NCI-H82 (cell line): ENCODE data around the gene SHMT2.
"Not testable (repeated sequence)": the region's sequence is repeated elsewhere in the genome, so short reads cannot be mapped to it uniquely, and the experiment has no call there.

Source experiments
- DNase-seq: peaks from one replicate; lab custom pipeline; 2025; lab: John Stamatoyannopoulos, UW

Gene SHMT2

GRCh38 chr12:57266681-57267080 is 37.2 kb downstream of the SHMT2 start:
- no peak for DNase-seq

- DNase-seq: no peak
Measured at GRCh38 chr12:57268264-57268663, 38.8 kb downstream of the SHMT2 start.

- DNase-seq: peak; percentile 38
Measured at GRCh38 chr12:57270966-57271470, 41.5 kb downstream of the SHMT2 start.

- DNase-seq: no peak
Measured at GRCh38 chr12:57272337-57273151, 43.0 kb downstream of the SHMT2 start.

GRCh38 chr12:57273516-57273915 is 44.0 kb downstream of the SHMT2 start:
- DNase-seq: no peak

GRCh38 chr12:57276233-57276632 is 46.7 kb downstream of the SHMT2 start:
- DNase-seq: not testable (repeated sequence)

- DNase-seq: peak; percentile 41
Measured at GRCh38 chr12:57276935-57277563, 47.5 kb downstream of the SHMT2 start.

- no peak for DNase-seq
Measured at GRCh38 chr12:57278465-57279381, 49.2 kb downstream of the SHMT2 start.

GRCh38 chr12:57280211-57281062 is 50.9 kb downstream of the SHMT2 start:
- peak; percentile 14 for DNase-seq

- DNase-seq: not testable (repeated sequence)
Measured at GRCh38 chr12:57282073-57282472, 52.6 kb downstream of the SHMT2 start.
